ENCODE results near the gene ITGAX.

DNA sequence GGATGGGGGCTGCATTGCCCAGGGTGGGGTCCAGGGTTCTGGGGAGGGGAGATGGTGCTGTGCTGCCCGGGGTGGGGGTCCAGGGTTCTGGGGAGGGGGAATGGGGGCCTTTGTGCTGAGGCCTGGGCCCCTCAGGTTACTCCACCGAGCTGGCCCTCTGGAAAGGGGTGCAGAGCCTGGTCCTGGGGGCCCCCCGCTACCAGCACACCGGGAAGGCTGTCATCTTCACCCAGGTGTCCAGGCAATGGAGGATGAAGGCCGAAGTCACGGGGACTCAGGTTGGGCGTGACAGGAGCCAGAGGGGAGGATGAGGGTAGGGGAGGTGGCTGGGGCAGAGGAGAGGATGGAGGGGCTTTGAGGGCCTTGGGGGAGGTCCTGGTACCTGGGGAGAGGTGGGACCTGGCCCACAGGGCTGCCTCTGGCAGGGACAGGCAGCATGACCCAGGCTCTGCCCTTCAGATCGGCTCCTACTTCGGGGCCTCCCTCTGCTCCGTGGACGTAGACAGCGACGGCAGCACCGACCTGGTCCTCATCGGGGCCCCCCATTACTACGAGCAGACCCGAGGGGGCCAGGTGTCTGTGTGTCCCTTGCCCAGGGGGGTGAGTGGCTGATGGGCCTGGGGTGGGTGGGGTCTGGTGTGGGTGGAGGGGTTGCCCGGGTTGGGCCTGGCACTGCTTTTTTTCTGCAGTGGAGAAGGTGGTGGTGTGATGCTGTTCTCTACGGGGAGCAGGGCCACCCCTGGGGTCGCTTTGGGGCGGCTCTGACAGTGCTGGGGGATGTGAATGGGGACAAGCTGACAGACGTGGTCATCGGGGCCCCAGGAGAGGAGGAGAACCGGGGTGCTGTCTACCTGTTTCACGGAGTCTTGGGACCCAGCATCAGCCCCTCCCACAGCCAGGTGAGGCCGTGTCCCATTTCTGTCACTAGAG is 7.8 kb downstream of the ITGAX start:
- TF ChIP-seq ZFP3 (CRISPR knock-in tag; IDR thresholded peaks at IDR 0.05) (no peak), ARNTL (CRISPR knock-in tag; IDR thresholded peaks at IDR 0.05; ENCODE audit: borderline replicate concordance, low read depth) (no peak), PPARA (CRISPR knock-in tag; IDR thresholded peaks at IDR 0.05; ENCODE audit: borderline replicate concordance) (no peak)
